Stromal cell of bone marrow (primary cell): ENCODE data around the gene LCLAT1.
"Not testable (repeated sequence)": the region's sequence is repeated elsewhere in the genome, so short reads cannot be mapped to it uniquely, and the experiment has no call there.

Source experiments
- DNase-seq: peaks from one replicate; pipeline ENCODE4 v3.0.0-alpha.2; 2012; ENCODE audit warnings: low read depth

Gene LCLAT1

DNA sequence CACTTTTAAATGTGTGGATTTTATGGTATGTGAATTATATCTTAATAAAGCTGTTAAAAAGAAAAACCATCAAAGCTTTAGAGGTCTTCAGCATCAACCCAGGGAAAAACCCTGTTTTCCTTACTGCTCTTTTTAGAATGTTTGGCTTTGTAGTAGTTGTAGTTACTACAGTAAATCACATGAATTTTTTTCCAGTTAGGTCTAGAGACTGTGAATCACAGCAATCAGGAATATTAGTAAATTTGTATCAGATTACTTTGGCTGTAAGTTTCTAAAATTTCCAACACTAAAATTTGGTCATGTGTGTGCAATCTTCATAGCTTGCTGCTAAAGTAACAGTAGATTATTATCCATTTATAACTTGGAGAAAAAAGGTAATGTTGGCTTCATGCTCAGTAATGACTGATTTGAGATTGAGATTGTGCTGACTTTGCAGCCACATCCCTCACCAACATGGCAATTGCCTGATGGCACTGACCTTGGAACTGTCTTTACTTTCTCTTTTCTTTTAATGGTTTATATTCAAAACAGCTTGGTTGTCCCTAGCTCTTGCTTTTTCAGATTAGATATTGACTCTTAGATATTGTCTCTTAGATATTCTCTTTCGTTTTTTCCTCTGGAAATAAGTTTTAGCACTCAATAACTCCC, 41.1 kb downstream of the LCLAT1 start:
- peak; percentile 47 for DNase-seq

DNA sequence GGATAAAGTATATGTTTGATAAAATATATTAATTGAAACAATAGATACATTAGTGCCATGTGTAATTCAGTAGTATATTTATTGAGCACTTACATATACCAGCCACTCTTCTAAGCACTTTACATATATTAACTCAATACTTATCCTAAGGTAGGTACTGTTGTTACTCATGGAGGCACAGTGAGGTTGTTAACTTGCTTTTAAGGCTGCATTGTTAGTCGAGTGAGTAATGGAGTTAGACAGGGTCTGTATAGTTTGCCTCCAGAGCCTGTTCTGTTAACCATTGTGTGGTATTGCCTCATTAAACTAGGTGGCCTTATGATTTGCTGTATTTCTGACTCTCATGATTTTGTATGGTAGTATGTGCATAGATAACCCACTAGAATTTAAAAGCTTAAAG, 44.2 kb downstream of the LCLAT1 start:
- DNase-seq = no peak

DNA sequence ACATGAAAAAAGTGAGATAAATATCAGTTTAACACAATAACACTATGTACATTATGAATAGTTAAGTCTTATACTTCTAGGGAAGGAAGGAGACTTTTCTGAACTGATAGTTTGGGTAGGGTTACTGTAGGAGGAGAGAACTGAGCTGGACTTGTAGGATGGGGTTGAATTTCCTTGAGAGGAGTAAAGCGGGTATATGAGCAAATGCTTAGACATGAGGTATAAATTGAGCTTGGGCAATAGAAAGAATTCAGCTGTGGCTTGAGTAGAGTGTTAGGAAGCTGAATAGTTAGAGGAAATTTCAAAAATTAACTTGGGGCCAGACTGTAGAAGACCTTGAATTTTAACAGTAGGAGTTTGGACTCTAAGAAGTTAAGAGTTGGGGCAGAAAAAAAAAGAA, 45.1 kb downstream of the LCLAT1 start:
- DNase-seq = no peak

DNA sequence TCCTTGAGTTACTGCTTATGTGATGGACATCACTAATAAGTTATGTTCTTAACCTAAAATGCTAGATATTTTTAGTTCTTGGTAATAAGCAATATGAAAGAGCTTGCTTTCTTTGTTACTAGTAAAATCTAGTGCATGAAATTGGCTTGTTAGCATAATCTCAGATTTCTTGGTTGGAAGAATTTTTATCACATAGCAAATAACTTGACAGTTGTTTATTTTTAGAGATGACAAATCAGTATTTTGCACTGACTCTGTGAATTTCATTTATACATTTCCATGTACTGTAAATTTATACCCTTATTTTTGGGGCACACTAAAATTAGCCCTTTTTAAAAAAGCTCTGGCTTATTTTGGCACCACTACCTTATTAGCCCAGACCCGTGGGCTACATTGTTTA, 45.6 kb downstream of the LCLAT1 start:
- DNase-seq = no peak

DNA sequence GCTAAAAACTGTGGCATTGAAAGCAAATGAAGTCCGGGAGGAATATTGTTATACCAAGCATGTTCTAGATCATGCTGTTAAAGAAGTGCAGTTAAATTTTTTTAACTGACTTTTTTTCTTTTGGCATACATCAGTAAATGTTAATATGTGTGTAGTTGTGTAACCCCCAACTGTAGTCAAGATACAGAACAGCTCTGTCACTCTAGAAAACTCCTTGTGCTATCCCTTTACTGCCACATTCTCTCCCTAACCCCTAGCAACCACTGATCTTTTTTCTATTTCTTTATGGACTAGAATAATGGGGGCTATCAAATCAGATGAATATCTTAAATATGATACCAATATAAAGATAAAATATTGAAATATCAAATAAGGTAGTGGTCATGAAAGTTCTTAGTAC, 46.4 kb downstream of the LCLAT1 start:
- DNase-seq = no peak

DNA sequence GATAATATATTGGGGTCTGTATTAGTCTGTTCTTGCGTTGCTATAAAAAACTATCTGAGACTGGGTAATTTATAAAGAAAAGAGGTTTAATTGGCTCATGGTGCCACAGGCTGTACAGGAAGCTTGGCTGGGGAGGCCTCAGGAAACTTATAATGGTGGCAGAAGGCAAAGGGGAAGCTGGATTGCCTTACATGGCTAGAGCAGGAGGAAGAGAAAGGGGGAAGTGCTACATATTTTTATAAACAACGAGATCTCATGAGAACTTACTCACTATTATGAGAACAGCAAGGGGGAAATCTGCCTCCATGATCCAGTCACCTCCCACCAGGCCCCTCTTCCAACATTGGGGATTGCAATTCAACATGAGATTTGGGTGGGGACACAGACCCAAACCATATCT, 48.9 kb downstream of the LCLAT1 start:
- DNase-seq = not testable (repeated sequence)

DNA sequence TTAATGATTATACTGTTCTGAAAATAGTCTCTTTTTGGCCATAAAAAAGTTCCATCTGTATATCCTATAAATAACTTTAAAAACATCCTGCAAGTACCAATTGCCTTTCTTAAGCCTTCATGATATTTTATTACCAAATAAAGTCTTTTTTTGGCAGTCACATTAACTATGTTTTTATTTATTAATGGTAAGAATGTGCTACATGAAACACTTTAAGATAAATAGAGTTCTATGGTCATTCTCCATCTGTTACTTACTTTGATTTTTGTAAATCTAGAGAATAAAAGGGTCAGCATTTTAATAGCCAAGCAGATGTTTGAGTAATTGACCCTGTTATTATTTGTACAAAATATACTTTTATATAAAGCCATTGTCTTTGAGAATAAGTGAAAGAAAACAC, 52.6 kb downstream of the LCLAT1 start:
- DNase-seq = no peak

DNA sequence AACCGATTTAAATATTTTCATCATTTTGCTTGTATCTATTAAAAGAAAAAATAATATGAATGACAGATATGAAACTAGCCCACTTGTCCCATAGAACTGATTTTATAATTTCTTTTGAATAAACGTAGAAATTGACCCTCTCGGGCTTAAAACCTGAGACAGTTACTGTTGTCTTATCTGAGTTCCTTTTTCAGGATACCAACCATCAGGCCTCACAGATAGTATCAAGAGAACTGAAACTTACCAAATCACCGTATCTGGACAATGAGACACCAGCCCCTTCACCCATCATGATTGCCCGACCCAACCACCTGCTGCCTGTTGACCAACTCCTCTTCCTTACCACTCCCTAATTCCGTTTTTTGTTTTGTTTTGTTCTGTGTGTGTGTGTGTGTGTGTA, 53.7 kb downstream of the LCLAT1 start:
- no peak for DNase-seq

DNA sequence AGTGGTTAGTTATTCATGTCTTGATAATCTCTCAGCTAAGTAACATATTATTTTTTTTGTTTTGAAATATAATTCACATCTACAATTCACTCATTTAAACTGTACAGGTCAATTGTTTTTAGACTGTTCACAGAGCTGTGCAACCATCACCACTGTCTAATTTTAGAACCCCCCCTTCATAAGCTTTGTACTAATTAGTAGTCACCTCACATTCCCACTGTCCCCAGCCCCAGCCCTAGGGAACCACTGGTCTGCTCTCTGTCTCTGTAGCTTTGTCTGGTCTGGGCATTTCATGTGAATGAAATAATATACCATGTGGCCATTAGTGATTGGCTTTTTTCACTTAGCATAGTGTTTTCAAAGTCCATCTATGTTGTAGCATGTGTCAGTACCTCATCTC, 55.3 kb downstream of the LCLAT1 start:
- no peak for DNase-seq

DNA sequence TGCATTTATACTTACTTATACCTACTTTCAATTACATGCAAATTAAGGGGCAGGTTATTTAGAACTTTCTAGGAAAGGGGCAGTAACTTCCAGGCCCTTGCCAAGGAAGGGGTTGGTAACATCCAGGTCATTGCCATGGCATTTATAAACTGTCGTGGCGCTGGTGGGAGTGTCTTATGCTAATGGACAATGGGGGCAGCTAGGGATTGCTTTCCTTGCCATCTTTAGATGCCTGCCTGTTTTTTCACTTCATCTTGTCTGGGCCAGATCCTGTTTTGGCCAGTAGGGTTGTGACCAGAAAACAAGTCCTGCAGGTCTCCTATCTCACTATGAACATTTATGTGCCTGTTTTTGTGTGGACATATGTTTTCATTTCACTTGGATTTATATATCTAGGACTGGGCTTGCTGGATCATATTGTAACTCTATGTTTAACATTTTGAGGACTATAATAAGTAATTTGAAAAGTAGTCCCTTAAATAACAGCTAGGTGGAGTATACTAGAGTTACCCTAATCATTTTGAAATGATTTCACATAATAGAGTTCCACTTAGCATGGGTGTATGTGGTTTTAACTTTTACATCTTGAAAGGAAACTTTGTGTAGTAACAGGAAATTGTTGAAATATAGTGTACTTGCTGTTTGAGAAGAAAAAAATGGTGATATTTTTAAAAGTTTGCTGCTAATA, 56.1 kb downstream of the LCLAT1 start:
- no peak for DNase-seq

DNA sequence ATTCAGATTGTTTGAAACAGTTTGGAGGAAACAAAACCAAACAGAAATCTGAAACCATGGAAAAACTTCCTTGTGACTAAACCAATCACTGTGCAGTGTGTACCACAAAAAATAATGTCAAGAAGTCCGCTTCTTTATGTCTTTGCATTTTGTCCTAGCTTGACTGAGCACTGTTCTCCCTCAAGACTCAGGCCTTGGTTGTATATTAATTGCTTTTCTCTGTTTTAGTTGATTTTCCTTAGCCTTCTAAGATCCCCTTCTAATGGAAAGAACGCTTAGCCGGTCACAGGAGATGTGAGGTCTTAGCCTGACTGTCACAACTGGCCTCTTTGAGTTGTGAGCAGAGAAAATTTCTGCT, 56.6 kb downstream of the LCLAT1 start:
- DNase-seq = no peak

DNA sequence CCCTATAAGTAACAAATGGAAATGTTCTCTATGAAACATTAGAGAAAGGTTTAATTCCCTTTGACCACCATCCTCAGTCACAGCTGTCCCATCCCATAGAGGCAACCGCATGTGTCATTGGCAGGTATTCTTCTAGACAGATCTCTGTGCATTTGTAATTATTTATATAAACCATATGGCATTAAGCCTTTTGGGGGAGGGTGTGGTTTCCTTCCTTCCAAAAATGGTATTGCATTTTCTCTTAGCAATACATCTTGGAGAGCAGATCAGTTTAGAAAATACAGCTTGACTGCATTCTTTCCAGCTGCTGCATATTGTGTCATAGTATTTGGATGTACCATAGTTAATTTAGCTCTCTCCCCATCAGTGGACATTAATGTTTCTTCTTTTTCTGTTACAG, 57.7 kb downstream of the LCLAT1 start:
- no peak for DNase-seq

DNA sequence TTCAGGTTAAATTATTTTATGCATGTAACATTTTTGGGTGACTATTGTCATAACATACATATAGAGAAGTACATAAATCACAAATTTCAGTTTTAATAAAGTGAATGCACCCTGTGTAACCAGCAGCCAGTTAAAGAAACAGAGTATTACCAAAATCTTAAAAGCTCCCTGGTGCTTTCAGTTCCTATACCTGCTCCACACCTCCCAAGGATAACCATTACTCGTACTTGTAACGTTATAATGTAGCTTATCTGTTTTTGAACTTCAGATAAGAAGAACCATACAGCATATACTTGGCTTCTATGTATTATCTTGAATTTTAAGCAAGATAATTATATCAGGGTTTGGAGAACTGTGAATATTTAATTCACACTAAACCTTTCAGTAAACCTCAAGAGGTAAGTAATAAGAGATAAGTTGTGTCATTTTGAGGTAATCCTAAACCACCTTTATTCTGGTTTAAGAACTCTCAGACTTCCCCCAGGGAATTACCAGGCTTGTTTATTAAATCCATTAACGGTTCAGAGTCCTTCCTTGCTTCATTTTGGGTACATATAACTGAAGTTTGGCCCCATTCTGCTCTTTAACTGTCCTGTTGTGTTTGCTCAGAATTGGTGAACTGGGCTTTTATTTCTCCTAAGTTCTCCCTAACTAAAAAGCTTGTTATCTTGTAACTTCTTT, 58.6 kb downstream of the LCLAT1 start:
- DNase-seq = no peak

DNA sequence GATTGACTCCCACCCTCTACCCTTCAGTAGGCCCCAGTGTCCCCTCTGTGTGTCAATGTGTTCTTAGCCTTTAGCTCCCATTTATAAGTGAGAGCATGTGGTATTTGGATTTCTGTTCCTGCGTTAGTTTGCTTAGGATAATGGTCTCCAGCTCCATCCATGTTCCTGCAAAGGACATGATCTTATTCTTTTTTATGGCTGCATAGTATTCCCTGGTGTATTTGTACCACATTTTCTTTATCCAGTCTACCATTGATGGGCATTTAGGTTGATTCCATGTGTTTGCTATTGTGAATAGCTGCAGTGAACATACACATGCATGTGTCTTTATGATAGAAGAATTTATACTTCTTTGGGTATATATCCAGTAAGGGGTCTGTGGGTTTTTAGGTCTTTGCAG, 60.4 kb downstream of the LCLAT1 start:
- not testable (repeated sequence) for DNase-seq

DNA sequence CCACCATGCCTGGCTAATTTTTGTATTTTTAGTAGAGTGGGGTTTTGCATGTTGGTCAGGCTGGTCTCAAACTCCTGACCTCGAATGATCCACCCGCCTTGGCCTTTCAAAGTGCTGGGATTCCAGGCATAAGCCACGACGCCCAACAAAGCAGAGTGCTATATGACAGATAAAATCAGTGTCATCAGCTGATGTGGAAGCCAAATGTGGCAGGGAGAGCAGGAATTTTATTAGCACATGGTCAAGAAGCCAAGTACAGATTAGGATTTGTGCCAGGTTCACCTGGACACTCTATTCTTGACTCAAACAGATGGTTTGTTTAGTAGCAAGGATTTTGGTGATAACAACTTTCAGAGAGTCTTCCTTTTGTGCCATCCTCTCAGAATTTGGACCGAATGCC, 62.7 kb downstream of the LCLAT1 start:
- no peak for DNase-seq

DNA sequence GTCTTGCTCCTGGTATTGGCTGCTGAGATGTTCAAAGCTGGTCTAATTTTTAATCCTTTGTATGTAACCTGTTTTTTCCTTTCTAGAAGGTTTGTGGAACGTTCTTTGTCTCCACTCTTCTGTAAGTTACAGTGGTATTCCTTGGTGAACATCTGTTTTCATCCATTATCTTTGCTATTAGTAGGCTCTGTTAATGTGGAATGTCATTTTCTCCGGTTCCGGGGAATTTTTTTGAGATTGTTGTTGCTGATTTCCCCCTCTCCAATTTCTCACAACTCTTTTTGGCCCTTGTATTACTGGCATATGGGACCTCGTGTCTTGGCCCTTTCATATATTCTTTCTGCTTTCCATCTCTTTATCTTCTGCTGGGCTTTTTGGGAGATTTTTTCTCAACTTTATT, 63.4 kb downstream of the LCLAT1 start:
- DNase-seq = no peak

DNA sequence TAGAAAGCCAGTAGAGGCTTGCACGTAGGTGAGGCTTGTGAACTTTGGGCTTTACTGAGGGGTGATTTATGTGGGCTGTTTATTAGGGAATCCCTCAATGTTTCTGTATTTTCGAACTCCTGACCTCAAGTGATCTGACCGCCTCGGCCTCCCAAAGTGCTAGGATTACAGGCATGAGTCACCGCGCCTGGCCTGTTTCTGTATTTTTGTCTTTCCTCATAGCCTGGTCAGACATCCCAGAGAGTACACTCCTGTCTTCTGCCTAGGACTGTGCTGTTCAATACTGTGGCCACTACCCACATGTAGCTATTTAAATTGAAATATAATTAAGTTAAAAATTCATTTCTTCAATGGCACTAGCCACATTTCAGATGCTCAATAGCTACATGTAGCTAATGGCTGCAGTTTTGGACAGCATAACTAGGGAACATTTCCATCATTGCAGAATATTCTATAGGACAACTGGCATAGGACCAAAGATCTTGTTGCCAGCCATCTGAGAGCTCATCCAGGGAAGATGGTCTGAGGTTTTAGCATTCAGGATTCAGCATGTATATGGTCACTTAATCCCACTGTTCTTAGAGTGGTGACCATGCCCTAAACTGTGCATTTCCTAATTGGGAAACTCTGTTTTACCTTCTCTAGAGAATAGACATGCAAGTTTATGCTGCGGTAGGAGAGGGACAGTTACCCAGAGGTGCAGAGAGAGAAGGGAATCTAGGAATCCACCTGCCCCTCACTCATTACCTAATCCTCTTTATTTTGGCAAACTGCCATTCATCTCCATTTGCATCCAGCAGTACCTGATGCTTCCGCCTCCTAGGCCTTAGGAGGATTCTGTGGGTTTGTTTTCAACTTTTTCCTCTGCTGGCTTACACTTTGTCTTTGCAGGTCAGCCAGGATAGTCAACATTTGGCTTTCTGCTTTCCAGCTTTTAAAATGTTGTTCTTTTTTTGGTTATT, 64.4 kb downstream of the LCLAT1 start:
- DNase-seq = peak; percentile 57

DNA sequence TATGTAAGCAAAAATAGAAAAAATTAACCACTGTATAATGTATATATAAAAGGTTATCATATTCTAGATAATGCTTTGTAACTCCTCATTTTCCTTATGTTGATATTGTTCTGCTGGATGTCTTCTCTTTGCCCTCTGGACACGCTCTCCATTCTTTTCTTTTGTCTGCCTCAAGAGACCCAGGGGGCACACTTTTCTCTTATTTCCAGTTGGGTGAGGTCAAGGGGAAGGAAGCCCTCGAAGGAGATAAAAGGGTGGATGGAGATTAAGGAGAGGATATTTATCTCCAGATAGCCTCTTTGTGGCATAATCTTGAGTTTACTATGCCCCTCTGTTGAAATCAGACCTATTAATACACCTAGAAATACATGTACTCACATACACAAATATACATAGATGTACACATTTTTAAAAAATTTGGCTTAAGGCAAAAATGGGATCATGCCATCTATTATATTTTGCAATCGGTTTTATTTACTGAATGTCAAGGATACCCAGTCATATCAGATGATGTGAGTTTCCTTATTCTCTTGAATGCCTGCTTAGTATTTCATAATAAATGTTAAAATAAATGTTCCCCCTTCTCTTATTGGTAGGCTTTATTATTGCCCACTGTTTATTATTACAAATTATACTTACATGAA, 65.3 kb downstream of the LCLAT1 start:
- DNase-seq = no peak

DNA sequence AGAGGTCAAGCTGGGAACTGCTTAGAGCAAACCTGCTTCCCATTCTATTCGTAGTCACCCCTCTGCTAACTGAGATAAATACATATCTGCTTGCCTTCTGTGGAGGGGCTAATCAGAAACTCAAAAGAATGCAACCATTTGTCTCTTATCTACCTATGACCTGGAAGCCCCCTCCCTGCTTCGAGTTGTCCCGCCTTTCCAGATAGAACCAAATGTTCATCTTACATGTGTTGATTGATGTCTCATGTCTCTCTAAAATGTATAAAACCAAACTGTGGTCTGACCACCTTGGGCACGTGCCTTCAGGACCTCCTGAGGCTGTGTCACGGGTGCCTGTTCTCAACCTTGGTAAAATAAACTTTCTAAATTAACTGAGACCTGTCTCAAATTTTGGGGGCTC, 66.6 kb downstream of the LCLAT1 start:
- not testable (repeated sequence) for DNase-seq

DNA sequence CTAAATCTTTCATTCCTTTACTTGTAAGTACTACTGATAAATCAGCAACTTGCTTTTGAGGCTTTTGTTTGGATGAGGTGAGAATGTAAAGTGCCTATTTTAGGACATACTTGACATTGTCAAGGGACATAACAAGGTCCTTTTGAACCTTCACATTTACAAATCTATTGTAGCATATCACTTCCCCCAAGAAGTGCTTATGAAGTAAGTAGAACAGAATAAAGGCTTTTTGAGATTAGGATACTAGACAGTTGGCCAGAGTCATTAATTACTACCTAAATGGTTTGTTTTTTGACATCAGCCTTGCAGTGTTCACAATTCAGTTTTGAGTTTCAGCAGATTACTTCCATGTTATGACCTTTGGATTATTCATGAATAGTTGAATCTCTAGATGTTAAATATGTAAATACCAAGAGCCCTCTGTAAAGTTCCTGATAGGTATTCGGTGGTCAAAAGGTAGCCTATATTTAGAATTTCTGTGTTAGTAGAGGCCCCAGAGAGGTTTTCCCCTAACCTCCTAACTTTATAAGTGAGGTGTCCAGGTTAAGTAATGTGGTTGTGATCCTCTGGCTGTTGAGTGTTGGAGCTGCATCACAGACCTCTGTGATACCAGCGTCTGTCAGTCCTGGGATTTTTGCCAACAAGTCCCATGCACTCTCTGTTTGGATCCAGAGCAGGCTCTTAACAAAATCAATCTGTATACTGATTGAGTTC, 67.2 kb downstream of the LCLAT1 start:
- DNase-seq = peak; percentile 52

DNA sequence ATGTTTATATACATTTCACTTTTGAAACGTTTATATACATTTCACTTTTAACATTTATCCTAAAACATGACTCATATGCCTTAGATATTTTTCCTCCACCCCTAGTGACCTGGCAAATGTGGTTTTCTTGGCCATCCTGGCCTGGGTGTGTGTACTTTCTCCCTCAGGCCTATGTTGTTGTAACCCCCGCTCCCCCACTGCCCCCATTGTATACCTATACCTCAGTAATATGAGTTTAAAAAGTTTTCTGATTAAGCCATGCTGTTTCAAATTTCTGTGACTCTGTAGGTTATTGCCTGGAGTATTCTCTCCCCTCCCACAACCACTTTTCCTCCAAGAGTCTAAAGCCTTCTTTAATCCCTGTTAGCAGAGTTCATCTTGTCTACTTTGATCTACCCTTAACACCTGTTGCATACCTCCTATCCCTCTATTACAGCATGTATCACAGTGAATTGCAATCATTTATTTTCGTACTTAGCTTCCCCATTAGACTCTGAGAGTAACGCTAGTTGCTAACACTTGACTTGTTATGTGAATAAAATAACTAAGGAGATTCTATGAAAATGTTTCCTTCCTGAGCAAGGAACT, 67.9 kb downstream of the LCLAT1 start:
- DNase-seq = no peak
